ENCODE results near the gene BAIAP2. TPM values are rescaled to one million over a fixed set of nuclear protein-coding genes. Genes with fewer than 3 reads are reported as not detected.
A peak's percentile ranks its signal among the peaks of the same experiment; 100 is the strongest.

BAIAP2 gene
- total and polyA plus RNA-seq, 10 of the 15 experiments (the other 5 are each of a cell fraction or from before 2014, with no cell fraction given): 0.15 to 1.2 (median 0.46) TPM; not detected in 2

DNA sequence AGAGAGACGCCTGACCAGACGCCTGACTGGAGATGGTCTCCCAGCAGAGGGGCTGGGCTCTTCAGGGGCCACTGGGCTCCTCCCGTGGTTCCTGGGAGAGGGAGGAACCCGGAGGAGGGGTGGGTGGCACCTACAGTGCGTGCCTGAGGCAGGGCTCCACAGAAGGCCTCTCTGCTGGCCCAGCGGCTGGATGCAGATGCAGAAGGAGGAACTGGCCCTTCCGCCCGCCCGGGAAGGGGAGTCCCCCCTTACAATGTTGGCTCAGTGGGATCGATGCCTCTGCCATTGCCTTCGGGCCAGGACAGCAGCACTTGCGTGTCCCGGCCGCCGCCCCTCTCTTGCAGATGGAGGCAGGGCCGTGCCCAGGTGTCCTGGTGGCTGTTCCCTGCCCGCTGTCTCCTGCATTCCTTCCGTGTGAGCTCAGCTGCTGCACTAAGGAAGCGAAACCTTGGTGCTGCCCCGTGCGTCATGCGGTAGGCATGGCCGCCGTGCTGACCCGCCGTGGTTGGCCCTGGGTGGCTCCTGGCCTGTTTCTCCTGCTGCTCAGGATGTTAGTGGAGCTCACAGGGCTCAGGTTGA, 15.1 kb downstream of the BAIAP2 start (continued):
- TF ChIP-seq, protein P1, sequence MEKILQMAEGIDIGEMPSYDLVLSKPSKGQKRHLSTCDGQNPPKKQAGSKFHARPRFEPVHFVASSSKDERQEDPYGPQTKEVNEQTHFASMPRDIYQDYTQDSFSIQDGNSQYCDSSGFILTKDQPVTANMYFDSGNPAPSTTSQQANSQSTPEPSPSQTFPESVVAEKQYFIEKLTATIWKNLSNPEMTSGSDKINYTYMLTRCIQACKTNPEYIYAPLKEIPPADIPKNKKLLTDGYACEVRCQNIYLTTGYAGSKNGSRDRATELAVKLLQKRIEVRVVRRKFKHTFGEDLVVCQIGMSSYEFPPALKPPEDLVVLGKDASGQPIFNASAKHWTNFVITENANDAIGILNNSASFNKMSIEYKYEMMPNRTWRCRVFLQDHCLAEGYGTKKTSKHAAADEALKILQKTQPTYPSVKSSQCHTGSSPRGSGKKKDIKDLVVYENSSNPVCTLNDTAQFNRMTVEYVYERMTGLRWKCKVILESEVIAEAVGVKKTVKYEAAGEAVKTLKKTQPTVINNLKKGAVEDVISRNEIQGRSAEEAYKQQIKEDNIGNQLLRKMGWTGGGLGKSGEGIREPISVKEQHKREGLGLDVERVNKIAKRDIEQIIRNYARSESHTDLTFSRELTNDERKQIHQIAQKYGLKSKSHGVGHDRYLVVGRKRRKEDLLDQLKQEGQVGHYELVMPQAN (conservative IDR thresholded peaks at IDR 0.05): 0 out of 2 replicates have a peak, but pooled peaks have one; percentile 34
- TF ChIP-seq NFIC (IDR thresholded peaks at IDR 0.05; ENCODE audit: low read depth, low read length): no peak
- no peak for TF ChIP-seq RCOR1 (conservative IDR thresholded peaks at IDR 0.05; ENCODE audit: low read depth, low read length)
- TF ChIP-seq MTA3 (IDR thresholded peaks at IDR 0.05; ENCODE audit: borderline replicate concordance, low read length): no peak
- TF ChIP-seq, protein P2, sequence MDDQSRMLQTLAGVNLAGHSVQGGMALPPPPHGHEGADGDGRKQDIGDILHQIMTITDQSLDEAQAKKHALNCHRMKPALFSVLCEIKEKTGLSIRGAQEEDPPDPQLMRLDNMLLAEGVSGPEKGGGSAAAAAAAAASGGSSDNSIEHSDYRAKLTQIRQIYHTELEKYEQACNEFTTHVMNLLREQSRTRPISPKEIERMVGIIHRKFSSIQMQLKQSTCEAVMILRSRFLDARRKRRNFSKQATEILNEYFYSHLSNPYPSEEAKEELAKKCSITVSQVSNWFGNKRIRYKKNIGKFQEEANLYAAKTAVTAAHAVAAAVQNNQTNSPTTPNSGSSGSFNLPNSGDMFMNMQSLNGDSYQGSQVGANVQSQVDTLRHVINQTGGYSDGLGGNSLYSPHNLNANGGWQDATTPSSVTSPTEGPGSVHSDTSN (IDR thresholded peaks at IDR 0.05; ENCODE audit: insufficient replicate concordance, low read depth, low read length): no peak
- no peak for TF ChIP-seq TCF3 (IDR thresholded peaks at IDR 0.05; ENCODE audit: borderline replicate concordance, insufficient read depth, low read depth, low read length)
- TF ChIP-seq IKZF1 (conservative IDR thresholded peaks at IDR 0.05): peak; percentile 94
